K562 (cell line): ENCODE results near the gene TOMT. TPM values are rescaled to one million over a fixed set of nuclear protein-coding genes. Genes with fewer than 3 reads are reported as not detected.

Experiments used
- CSDE1 ChIP-seq, 2 experiments: fragments of 450-650 bp; IDR thresholded peaks; 2 replicates each; pipeline ENCODE4 v1.6.1; 2016; ENCODE audit warnings: mild to moderate bottlenecking in 1 of 2
- DACH1 ChIP-seq: fragments of 450-650 bp; IDR thresholded peaks from 2 replicates; pipeline ENCODE4 v1.6.1; 2018; ENCODE audit not compliant: partially characterized antibody
- E2F1 ChIP-seq: sonication (generic); formaldehyde crosslinking; IDR thresholded peaks from 2 replicates; pipeline ENCODE4 v1.8.1; 2023; ENCODE audit warnings: mild to moderate bottlenecking, missing genetic modification reagents, moderate library complexity
- EHMT2 ChIP-seq: fragments of 450-650 bp; IDR thresholded peaks from 2 replicates; pipeline ENCODE4 v1.6.1; 2018; ENCODE audit warnings: antibody characterized with exemption
- ETV1 ChIP-seq: fragments of 450-650 bp; conservative IDR thresholded peaks from 2 replicates; pipeline ENCODE4 v1.6.1; 2016; ENCODE audit warnings: missing genetic modification characterization, control low read depth, low read depth, missing compliant biosample characterization
- HDGF ChIP-seq: fragments of 450-650 bp; IDR thresholded peaks from 2 replicates; pipeline ENCODE4 v1.6.1; 2016
- HLTF ChIP-seq: fragments of 450-650 bp; IDR thresholded peaks from 2 replicates; pipeline ENCODE4 v1.6.1; 2016
- MAFK ChIP-seq: IDR thresholded peaks from 2 replicates; pipeline ENCODE4 v1.6.1; 2011; ENCODE audit warnings: low read length, improper control_type of control experiment
- NCOA4 ChIP-seq: fragments of 450-650 bp; IDR thresholded peaks from 2 replicates; pipeline ENCODE4 v1.6.1; 2018; ENCODE audit warnings: mild to moderate bottlenecking; ENCODE audit not compliant: partially characterized antibody
- PHB2 ChIP-seq: fragments of 450-650 bp; IDR thresholded peaks from 2 replicates; pipeline ENCODE4 v1.6.1; 2017; ENCODE audit warnings: low read depth
- SRF ChIP-seq, 2 experiments: fragments of 250-450, 450-650 bp in 1 of 2; sonication (Bioruptor Pico) in 1 of 2; sonication (generic) in 1 of 2; formaldehyde crosslinking; IDR thresholded peaks; 2 replicates each; pipeline versions ENCODE4 v1.5.0 to v1.5.1; 2020 to 2022; ENCODE audit warnings: mild to moderate bottlenecking in 1 of 2, missing genetic modification reagents in 1 of 2
- TBP ChIP-seq: optimal IDR thresholded peaks from 2 replicates; pipeline ENCODE3; 2011; ENCODE audit warnings: low read depth, low read length, improper control_type of control experiment
- TRIM24 ChIP-seq, 2 experiments: fragments of 450-650 bp; IDR thresholded peaks; 2 replicates each; pipeline ENCODE4 v1.6.1; 2016
- USF1 ChIP-seq: sonication (generic); formaldehyde crosslinking; IDR thresholded peaks from 2 replicates; pipeline ENCODE4 v1.9.0; 2022; ENCODE audit warnings: mild to moderate bottlenecking, missing genetic modification reagents
- ZBTB7A ChIP-seq: IDR thresholded peaks from 2 replicates; pipeline ENCODE4 v1.6.1; 2011; ENCODE audit warnings: low read depth, mild to moderate bottlenecking, low read length, moderate library complexity, borderline replicate concordance; ENCODE audit not compliant: control insufficient read depth
- ZNF24 ChIP-seq: fragments of 450-650 bp; IDR thresholded peaks from 2 replicates; pipeline ENCODE4 v1.6.1; 2016
- ZNF384 ChIP-seq: IDR thresholded peaks from 2 replicates; pipeline ENCODE4 v1.6.1; 2012; ENCODE audit warnings: low read depth, low read length, improper control_type of control experiment
- ZNF586 ChIP-seq: fragments of 450-650 bp; formaldehyde crosslinking; conservative IDR thresholded peaks from 2 replicates; pipeline ENCODE4 v1.4.0; 2020; ENCODE audit warnings: mild to moderate bottlenecking, moderate library complexity
- ZNF780A ChIP-seq: fragments of 250-450 bp; sonication (Bioruptor Pico); IDR thresholded peaks from 2 replicates; pipeline ENCODE4 v1.5.0; 2021; ENCODE audit warnings: mild to moderate bottlenecking
- polyA plus RNA-seq, 8 experiments: library from polyadenylated mRNA; depleted of rRNA in 4 of 8; stranded (reverse) in 5 of 8; unstranded in 3 of 8; fragments of >200 nt; fragmentation: Nextera tagmentation in 2 of 8; fragmentation: Illumina TruSeq in 1 of 8; extraction: Ambion mirVana in 2 of 8; extraction: Trizol in 1 of 8; gene quantifications; 2 replicates each; pipeline versions ENCODE4 v1.2.1 to v1.2.3, GENCODE V29; 2011 to 2014; ENCODE audit warnings: inconsistent platforms in 1 of 8, missing spikeins in 1 of 8
- total RNA-seq, 7 experiments: library from RNA; depleted of rRNA in 6 of 7; stranded (reverse); fragments of >200 nt in 6 of 7; fragmentation: Illumina TruSeq in 2 of 7; extraction: Trizol in 2 of 7; gene quantifications; 2 replicates each; pipeline versions ENCODE4 v1.2.1 to v1.2.3, GENCODE V29; 2011 to 2021; ENCODE audit warnings: low replicate concordance in 1 of 7
- TF ChIP-seq, protein P1 (sequence below): fragments of 450-650 bp; IDR thresholded peaks from 2 replicates; pipeline ENCODE4 v1.6.1; 2018; ENCODE audit not compliant: partially characterized antibody
- TF ChIP-seq, protein P2 (sequence below): sonication (generic); formaldehyde crosslinking; IDR thresholded peaks from 2 replicates; pipeline ENCODE4 v1.8.0; 2023; ENCODE audit warnings: mild to moderate bottlenecking, missing genetic modification reagents

The TOMT gene
- total and polyA plus RNA-seq, 9 of the 15 experiments (the other 6 are each of a cell fraction or from before 2014, with no cell fraction given), result not detected

DNA sequence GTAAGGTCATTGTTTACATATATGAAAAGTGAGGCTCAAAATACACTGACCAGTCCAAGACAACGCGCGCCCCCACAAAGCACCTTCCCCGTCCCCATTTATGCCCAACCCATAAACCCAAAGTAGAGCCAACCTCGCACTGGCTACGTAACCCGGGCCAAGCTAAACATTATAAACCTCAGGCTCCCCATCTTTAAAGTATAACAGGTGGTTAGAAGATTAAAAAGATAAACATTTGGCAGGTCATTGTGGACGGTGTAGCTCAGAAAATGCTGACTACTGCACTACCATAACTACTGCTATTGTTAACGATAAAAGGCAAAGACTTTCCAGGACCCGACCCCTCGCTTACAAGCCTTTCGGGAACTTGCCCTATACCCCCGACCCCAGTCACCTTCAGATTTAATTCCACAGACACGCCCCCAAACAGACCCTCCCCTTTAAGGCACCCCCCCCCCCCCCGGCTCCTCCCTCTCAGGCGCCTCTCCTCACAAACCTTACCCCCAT lies 25.9 kb upstream of the TOMT start (continued):
- TF ChIP-seq EHMT2 (no peak), HDGF (no peak), TRIM24 (IDR thresholded peaks at IDR 0.05) (no peak), E2F1 (CRISPR knock-in tag) (no peak), TBP (no peak), ZBTB7A (no peak), ZNF384 (no peak), HLTF (0 out of 2 replicates have a peak, but pooled peaks have one; percentile 13), ZNF780A (CRISPR knock-in tag) (no peak), ETV1 (tag) (no peak), USF1 (CRISPR knock-in tag) (no peak), CSDE1 (IDR thresholded peaks at IDR 0.05) (no peak), ZNF24 (no peak), PHB2 (no peak), SRF (CRISPR knock-in tag; IDR thresholded peaks at IDR 0.05) (no peak), ZNF586 (CRISPR knock-in tag) (no peak), NCOA4 (no peak), MAFK (peak; percentile 81), DACH1 (no peak)
- TF ChIP-seq, protein P1, sequence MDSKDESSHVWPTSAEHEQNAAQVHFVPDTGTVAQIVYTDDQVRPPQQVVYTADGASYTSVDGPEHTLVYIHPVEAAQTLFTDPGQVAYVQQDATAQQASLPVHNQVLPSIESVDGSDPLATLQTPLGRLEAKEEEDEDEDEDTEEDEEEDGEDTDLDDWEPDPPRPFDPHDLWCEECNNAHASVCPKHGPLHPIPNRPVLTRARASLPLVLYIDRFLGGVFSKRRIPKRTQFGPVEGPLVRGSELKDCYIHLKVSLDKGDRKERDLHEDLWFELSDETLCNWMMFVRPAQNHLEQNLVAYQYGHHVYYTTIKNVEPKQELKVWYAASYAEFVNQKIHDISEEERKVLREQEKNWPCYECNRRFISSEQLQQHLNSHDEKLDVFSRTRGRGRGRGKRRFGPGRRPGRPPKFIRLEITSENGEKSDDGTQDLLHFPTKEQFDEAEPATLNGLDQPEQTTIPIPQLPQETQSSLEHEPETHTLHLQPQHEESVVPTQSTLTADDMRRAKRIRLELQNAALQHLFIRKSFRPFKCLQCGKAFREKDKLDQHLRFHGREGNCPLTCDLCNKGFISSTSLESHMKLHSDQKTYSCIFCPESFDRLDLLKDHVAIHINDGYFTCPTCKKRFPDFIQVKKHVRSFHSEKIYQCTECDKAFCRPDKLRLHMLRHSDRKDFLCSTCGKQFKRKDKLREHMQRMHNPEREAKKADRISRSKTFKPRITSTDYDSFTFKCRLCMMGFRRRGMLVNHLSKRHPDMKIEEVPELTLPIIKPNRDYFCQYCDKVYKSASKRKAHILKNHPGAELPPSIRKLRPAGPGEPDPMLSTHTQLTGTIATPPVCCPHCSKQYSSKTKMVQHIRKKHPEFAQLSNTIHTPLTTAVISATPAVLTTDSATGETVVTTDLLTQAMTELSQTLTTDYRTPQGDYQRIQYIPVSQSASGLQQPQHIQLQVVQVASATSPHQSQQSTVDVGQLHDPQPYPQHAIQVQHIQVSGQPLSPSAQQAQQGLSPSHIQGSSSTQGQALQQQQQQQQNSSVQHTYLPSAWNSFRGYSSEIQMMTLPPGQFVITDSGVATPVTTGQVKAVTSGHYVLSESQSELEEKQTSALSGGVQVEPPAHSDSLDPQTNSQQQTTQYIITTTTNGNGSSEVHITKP, result no peak
- TF ChIP-seq, protein P2, sequence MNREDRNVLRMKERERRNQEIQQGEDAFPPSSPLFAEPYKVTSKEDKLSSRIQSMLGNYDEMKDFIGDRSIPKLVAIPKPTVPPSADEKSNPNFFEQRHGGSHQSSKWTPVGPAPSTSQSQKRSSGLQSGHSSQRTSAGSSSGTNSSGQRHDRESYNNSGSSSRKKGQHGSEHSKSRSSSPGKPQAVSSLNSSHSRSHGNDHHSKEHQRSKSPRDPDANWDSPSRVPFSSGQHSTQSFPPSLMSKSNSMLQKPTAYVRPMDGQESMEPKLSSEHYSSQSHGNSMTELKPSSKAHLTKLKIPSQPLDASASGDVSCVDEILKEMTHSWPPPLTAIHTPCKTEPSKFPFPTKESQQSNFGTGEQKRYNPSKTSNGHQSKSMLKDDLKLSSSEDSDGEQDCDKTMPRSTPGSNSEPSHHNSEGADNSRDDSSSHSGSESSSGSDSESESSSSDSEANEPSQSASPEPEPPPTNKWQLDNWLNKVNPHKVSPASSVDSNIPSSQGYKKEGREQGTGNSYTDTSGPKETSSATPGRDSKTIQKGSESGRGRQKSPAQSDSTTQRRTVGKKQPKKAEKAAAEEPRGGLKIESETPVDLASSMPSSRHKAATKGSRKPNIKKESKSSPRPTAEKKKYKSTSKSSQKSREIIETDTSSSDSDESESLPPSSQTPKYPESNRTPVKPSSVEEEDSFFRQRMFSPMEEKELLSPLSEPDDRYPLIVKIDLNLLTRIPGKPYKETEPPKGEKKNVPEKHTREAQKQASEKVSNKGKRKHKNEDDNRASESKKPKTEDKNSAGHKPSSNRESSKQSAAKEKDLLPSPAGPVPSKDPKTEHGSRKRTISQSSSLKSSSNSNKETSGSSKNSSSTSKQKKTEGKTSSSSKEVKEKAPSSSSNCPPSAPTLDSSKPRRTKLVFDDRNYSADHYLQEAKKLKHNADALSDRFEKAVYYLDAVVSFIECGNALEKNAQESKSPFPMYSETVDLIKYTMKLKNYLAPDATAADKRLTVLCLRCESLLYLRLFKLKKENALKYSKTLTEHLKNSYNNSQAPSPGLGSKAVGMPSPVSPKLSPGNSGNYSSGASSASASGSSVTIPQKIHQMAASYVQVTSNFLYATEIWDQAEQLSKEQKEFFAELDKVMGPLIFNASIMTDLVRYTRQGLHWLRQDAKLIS (CRISPR knock-in tag), result no peak
